Daoy (cell line): ENCODE measurements around the gene CDK5RAP2. TPM values are rescaled to one million over a fixed set of nuclear protein-coding genes. Genes with fewer than 3 reads are reported as not detected.
A peak's percentile ranks its signal among the peaks of the same experiment; 100 is the strongest.

Experiments
- DNase-seq: peaks from one replicate; pipeline ENCODE4 v3.0.0-alpha.2; 2015; ENCODE audit warnings: low read depth
- total RNA-seq: library from RNA; depleted of rRNA; stranded (reverse); fragments of >200 nt; shearing (Covaris generic); gene quantifications from 2 replicates; pipeline ENCODE4 v1.2.3, GENCODE V29; 2014; rRNA removed

Gene CDK5RAP2
- 34.0 and 35.8 TPM in 2 replicates for total RNA-seq

- peak; percentile 99 for DNase-seq
Measured at GRCh38 chr9:120580051-120580896, at the start of gene CDK5RAP2. Gene CDK5RAP2 (minus strand): TSS chr9:120580167. CDS start chr9:120579978, 189 bp downstream.

- DNase-seq, result peak; percentile 78
Measured at GRCh38 chr9:120628925-120629497, 49.0 kb upstream of the CDK5RAP2 start.

- no peak for DNase-seq
Measured at GRCh38 chr9:120628207-120628924, 48.4 kb upstream of the CDK5RAP2 start.

GRCh38 chr9:120627073-120627472, 47.1 kb upstream of the CDK5RAP2 start:
- no peak for DNase-seq

GRCh38 chr9:120626512-120626911, 46.5 kb upstream of the CDK5RAP2 start:
- no peak for DNase-seq

GRCh38 chr9:120625222-120625621, 45.3 kb upstream of the CDK5RAP2 start:
- peak; percentile 41 for DNase-seq

- DNase-seq, result no peak
Measured at GRCh38 chr9:120622790-120623189, 42.8 kb upstream of the CDK5RAP2 start.

- no peak for DNase-seq
Measured at GRCh38 chr9:120621941-120622340, 42.0 kb upstream of the CDK5RAP2 start.

- peak; percentile 66 for DNase-seq
Measured at GRCh38 chr9:120619751-120620655, 40.0 kb upstream of the CDK5RAP2 start.

- no peak for DNase-seq
Measured at GRCh38 chr9:120616966-120617935, 37.3 kb upstream of the CDK5RAP2 start.

- no peak for DNase-seq
Measured at GRCh38 chr9:120612218-120612617, 32.3 kb upstream of the CDK5RAP2 start.

- DNase-seq, result no peak
Measured at GRCh38 chr9:120611690-120612068, 31.7 kb upstream of the CDK5RAP2 start.

GRCh38 chr9:120610975-120611689, 31.2 kb upstream of the CDK5RAP2 start:
- no peak for DNase-seq

- no peak for DNase-seq
Measured at GRCh38 chr9:120609636-120610035, 29.7 kb upstream of the CDK5RAP2 start.

- DNase-seq, result no peak
Measured at GRCh38 chr9:120608421-120608820, 28.5 kb upstream of the CDK5RAP2 start.

- DNase-seq, result no peak
Measured at GRCh38 chr9:120603591-120603990, 23.6 kb upstream of the CDK5RAP2 start.

- DNase-seq, result no peak
Measured at GRCh38 chr9:120603010-120603409, 23.0 kb upstream of the CDK5RAP2 start.

GRCh38 chr9:120593955-120594277, 13.9 kb upstream of the CDK5RAP2 start:
- no peak for DNase-seq

- no peak for DNase-seq
Measured at GRCh38 chr9:120593250-120593954, 13.4 kb upstream of the CDK5RAP2 start.
